ENCODE data around the gene THYN1. TPM values are rescaled to one million over a fixed set of nuclear protein-coding genes. Genes with fewer than 3 reads are reported as not detected.

The THYN1 gene
- total and polyA plus RNA-seq, 2 experiments from 2014 or later: 90.2 to 123 TPM

GRCh38 chr11:134205729-134206128 is 47.4 kb downstream of the THYN1 start:
- no peaks in the 10 kb centered on the region for H3K27me3 ChIP-seq
- H3K27ac ChIP-seq: no peak overlapping the region
- TF ChIP-seq CTCF (IDR thresholded peaks at IDR 0.05; ENCODE audit: low read depth, low read length): no peak
- no peaks in the 10 kb centered on the region for H3K9me3 ChIP-seq (ENCODE audit: low read depth)
- H3K4me1 ChIP-seq (ENCODE audit: low read depth): no peaks in the 10 kb centered on the region
- H3K36me3 ChIP-seq: peaks cover 75% of the 10 kb centered on the region
- no peak overlapping the region for H3K4me3 ChIP-seq
- no peak for DNase-seq (ENCODE audit: low read depth in 1 of 2, low spot score in 1 of 2)

DNA sequence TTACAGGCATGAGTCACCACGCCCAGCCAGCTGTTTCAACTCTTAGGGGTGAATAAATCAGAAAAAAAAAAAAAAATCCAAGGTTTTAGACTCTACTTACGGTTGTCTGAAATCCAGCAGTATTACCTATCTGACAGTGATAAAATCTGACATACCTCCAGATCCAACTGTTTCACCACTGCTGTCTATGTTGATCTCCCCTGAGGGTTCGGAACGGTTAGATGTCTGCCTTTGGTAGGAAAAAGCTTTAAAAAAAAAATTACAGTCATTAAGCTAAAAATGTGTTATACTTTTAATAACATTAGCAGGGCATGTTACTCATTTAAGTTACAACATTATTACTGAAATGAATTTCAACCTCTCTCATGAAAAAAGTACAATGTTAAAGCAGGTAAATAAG is 50.5 kb downstream of the THYN1 start:
- H3K27me3 ChIP-seq: no peaks in the 10 kb centered on the region
- TF ChIP-seq CTCF (IDR thresholded peaks at IDR 0.05; ENCODE audit: low read depth, low read length): no peak
- DNase-seq (ENCODE audit: low read depth in 1 of 2, low spot score in 1 of 2): no peak
- H3K4me3 ChIP-seq: no peak overlapping the region
- H3K36me3 ChIP-seq: peaks cover 49% of the 10 kb centered on the region
- no peak overlapping the region for H3K27ac ChIP-seq
- H3K4me1 ChIP-seq (ENCODE audit: low read depth): no peaks in the 10 kb centered on the region
- H3K9me3 ChIP-seq (ENCODE audit: low read depth): no peaks in the 10 kb centered on the region

DNA sequence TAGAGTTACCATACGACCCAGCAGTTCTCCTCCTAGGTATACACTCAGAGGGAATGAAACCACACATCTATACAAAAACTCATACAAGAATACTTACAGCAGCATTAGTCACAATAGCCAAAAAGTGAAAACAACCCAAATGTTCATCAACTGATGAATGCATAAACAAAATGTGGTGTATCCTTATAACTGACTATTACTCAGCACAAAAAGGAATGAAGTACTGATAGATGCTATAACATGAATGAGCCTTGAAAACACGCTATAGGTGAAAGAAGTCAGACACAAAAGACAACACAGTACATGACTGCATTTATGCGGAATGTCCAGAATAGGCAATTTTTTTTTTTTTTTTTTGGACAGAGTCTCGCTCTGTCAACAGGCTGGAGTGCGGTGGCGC is 52.5 kb downstream of the THYN1 start:
- DNase-seq (ENCODE audit: low read depth in 1 of 2, low spot score in 1 of 2): no peak
- Histone ChIP-seq H3K4me1 (ENCODE audit: low read depth) (no peaks in the 10 kb centered on the region), H3K27me3 (no peaks in the 10 kb centered on the region), H3K27ac (no peak overlapping the region), H3K36me3 (peaks cover 39% of the 10 kb centered on the region), H3K9me3 (ENCODE audit: low read depth) (no peaks in the 10 kb centered on the region), H3K4me3 (no peak overlapping the region)
- no peak for TF ChIP-seq CTCF (IDR thresholded peaks at IDR 0.05; ENCODE audit: low read depth, low read length)

- peaks cover 35% of the 10 kb centered on the region for H3K36me3 ChIP-seq
- no peak for DNase-seq (ENCODE audit: low read depth in 1 of 2, low spot score in 1 of 2)
- no peaks in the 10 kb centered on the region for H3K9me3 ChIP-seq (ENCODE audit: low read depth)
- no peak overlapping the region for H3K27ac ChIP-seq
- no peaks in the 10 kb centered on the region for H3K27me3 ChIP-seq
- no peaks in the 10 kb centered on the region for H3K4me1 ChIP-seq (ENCODE audit: low read depth)
- TF ChIP-seq CTCF (IDR thresholded peaks at IDR 0.05; ENCODE audit: low read depth, low read length): no peak
- H3K4me3 ChIP-seq: no peak overlapping the region
Measured at GRCh38 chr11:134199531-134199930, 53.6 kb downstream of the THYN1 start.

Other genes with a start within 250 kb of the THYN1 start
- 36.6 and 38.2 TPM in 2 replicates for gene JAM3, start 184.3 kb downstream of the THYN1 start, total RNA-seq
- 49.0 and 51.3 TPM in 2 replicates for gene JAM3, start 184.3 kb downstream of the THYN1 start, polyA plus RNA-seq
- gene NCAPD3, start 29.4 kb downstream of the THYN1 start, total RNA-seq: 17.1 and 19.0 TPM in 2 replicates
- 12.6 and 20.8 TPM in 2 replicates for gene NCAPD3, start 29.4 kb downstream of the THYN1 start, polyA plus RNA-seq
- 49.4 and 56.5 TPM in 2 replicates for gene VPS26B, start 28.7 kb downstream of the THYN1 start, total RNA-seq
- gene VPS26B, start 28.7 kb downstream of the THYN1 start, polyA plus RNA-seq: 43.9 and 46.9 TPM in 2 replicates
- gene ACAD8, start 216 bp upstream of the THYN1 start, total RNA-seq: 45.7 and 55.7 TPM in 2 replicates
- gene ACAD8, start 216 bp upstream of the THYN1 start, polyA plus RNA-seq: 52.4 and 70.4 TPM in 2 replicates
- not detected in 2 replicates for gene GLB1L3, start 23.0 kb upstream of the THYN1 start, total RNA-seq
- gene GLB1L3, start 23.0 kb upstream of the THYN1 start, polyA plus RNA-seq: not detected in 2 replicates
- gene GLB1L2, start 78.6 kb upstream of the THYN1 start, total RNA-seq: 2.0 and 3.8 TPM in 2 replicates
- gene GLB1L2, start 78.6 kb upstream of the THYN1 start, polyA plus RNA-seq: 1.00 and 2.6 TPM in 2 replicates
- gene B3GAT1, start 158.9 kb upstream of the THYN1 start, total RNA-seq: 0.85 and 1.5 TPM in 2 replicates
- not detected in 2 replicates for gene B3GAT1, start 158.9 kb upstream of the THYN1 start, polyA plus RNA-seq

Data from cardiac muscle cell (in vitro differentiated cells and primary cell).